ENCODE results near the gene L1TD1. TPM values are rescaled to one million over a fixed set of nuclear protein-coding genes. Genes with fewer than 3 reads are reported as not detected.

L1TD1 gene
- total RNA-seq, 1 donor from 2014 or later: 0.09 TPM

DNA sequence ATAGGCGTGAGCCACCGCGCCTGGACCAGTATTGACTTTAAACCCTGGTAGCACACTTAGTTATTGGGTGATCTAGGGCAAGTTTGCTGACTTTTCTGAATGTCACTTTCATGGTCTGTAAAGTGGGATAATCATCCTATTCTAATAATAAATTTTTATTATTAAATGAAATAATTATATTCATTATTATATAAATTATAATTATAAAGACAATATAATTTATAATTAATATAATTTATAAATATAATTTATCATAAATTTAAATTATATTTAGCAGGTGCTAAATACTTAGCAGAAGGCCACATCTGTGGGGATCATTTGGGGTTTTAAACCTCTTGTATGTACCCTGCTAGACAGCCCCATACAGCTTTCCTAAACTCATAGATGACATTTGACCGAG lies 64.9 kb downstream of the L1TD1 start:
- Mint-ChIP-seq H3K4me1 (no peaks in the 10 kb centered on the region), H3K27ac (no peak overlapping the region), H3K9me3 (no peaks in the 10 kb centered on the region), H3K36me3 (ENCODE audit: low read depth) (no peaks in the 10 kb centered on the region), H3K27me3 (peaks cover 16% of the 10 kb centered on the region), H3K4me3 (no peak overlapping the region)
- ChIA-PET CTCF (no interaction called here), POLR2A (no interaction called here)
- TF ChIP-seq, protein P1, sequence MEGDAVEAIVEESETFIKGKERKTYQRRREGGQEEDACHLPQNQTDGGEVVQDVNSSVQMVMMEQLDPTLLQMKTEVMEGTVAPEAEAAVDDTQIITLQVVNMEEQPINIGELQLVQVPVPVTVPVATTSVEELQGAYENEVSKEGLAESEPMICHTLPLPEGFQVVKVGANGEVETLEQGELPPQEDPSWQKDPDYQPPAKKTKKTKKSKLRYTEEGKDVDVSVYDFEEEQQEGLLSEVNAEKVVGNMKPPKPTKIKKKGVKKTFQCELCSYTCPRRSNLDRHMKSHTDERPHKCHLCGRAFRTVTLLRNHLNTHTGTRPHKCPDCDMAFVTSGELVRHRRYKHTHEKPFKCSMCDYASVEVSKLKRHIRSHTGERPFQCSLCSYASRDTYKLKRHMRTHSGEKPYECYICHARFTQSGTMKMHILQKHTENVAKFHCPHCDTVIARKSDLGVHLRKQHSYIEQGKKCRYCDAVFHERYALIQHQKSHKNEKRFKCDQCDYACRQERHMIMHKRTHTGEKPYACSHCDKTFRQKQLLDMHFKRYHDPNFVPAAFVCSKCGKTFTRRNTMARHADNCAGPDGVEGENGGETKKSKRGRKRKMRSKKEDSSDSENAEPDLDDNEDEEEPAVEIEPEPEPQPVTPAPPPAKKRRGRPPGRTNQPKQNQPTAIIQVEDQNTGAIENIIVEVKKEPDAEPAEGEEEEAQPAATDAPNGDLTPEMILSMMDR (IDR thresholded peaks at IDR 0.05): no peak
- ATAC-seq (ENCODE audit: low read depth) (no peak), DNase-seq (no peak)
- intact Hi-C loops (cut with micrococcal nuclease): no loop called here

DNA sequence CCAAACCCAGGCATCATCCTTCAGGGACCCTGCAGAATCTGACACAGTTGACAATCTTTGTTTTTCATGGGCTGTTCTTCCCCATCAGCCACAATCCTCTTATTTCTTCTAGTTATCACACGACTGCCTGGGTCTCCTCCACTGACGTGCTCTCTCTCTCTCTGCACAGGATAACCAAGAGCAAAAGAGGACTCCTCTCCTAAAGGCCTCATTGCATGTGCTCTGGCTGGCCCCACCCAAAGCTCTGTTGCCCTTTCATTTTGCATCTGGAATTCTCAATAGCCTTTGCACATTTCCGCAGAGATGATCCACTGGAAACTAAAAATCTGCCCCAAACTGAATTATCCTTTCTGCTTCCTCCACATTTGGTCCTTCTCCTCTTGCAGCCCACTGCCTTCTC lies 66.0 kb downstream of the L1TD1 start:
- POLR2A ChIA-PET: no interaction called here
- H3K36me3 Mint-ChIP-seq (ENCODE audit: low read depth): no peaks in the 10 kb centered on the region
- H3K9me3 Mint-ChIP-seq: no peaks in the 10 kb centered on the region
- no peak overlapping the region for H3K27ac Mint-ChIP-seq
- intact Hi-C loops (cut with micrococcal nuclease): no loop called here
- no peak overlapping the region for H3K4me3 Mint-ChIP-seq
- peaks cover 16% of the 10 kb centered on the region for H3K27me3 Mint-ChIP-seq
- TF ChIP-seq, protein P1 (IDR thresholded peaks at IDR 0.05): no peak
- CTCF ChIA-PET: no interaction called here
- no peaks in the 10 kb centered on the region for H3K4me1 Mint-ChIP-seq
- DNase-seq: no peak
- ATAC-seq (ENCODE audit: low read depth): no peak

Other genes starting within 250 kb of the L1TD1 start
- gene KANK4, start 124.6 kb downstream of the L1TD1 start, total RNA-seq: not detected in 2 replicates
- 32.1 and 33.3 TPM in 2 replicates for gene USP1, start 242.2 kb downstream of the L1TD1 start, total RNA-seq

Measured in activated B cell treated with CpG ODN at 0.5 μM for 24 hours (primary cell).